Ovary (tissue), 9 donors: ENCODE data around the gene KIF1A. TPM values are rescaled to one million over a fixed set of nuclear protein-coding genes. Genes with fewer than 3 reads are reported as not detected.
"Not testable (repeated sequence)": the region's sequence is repeated elsewhere in the genome, so short reads cannot be mapped to it uniquely, and the experiment has no call there.

Experiments used
- DNase-seq, 5 donors: peaks; one replicate each; pipeline ENCODE4 v3.0.0-alpha.2; 2019 to 2020
- H3K27ac ChIP-seq, 2 donors: fragments of 200-600 bp; one replicate each; pipeline versions ENCODE4 v1.5.1 to v1.8.0; 2019 to 2022
- H3K27me3 ChIP-seq: fragments of 200-600 bp; one replicate; pipeline ENCODE4 v1.8.0; 2022
- H3K36me3 ChIP-seq: fragments of 200-600 bp; sonication (generic); one replicate; pipeline ENCODE4 v1.5.1; 2019
- H3K4me1 ChIP-seq: one replicate; pipeline ENCODE4 v1.8.1; 2013; ENCODE audit warnings: mild to moderate bottlenecking, moderate library complexity; ENCODE audit not compliant: insufficient read depth
- H3K4me3 ChIP-seq: fragments of 200-600 bp; sonication (generic); one replicate; pipeline ENCODE4 v1.5.1; 2017
- H3K9me3 ChIP-seq, 2 donors: fragments of 200-600 bp in 1 of 2; sonication (generic) in 1 of 2; one replicate each; pipeline versions ENCODE4 v1.5.1 to v1.8.1; 2013 to 2019; ENCODE audit warnings: mild to moderate bottlenecking in 1 of 2, moderate library complexity in 1 of 2
- CTCF ChIP-seq, 3 donors: fragments of 450-650 bp in 2 of 3; fragments of 200-600 bp in 1 of 3; IDR thresholded peaks; one replicate each; pipeline versions ENCODE4 v1.5.1 to v1.8.0; 2016 to 2022; ENCODE audit warnings: antibody characterized with exemption in 3 of 3, mild to moderate bottlenecking in 1 of 3
- EP300 ChIP-seq: sonication (generic); formaldehyde crosslinking; IDR thresholded peaks from one replicate; pipeline ENCODE4 v1.6.1; 2017; ENCODE audit warnings: antibody characterized with exemption
- POLR2A ChIP-seq: fragments of 450-650 bp; IDR thresholded peaks from one replicate; pipeline ENCODE4 v1.6.1; 2017; ENCODE audit warnings: antibody characterized with exemption, mild to moderate bottlenecking, moderate library complexity
- WGBS, 3 donors: extraction: QIAGEN DNeasy Blood & Tissue Kit in 1 of 3; methylation state at CpG; one replicate each; pipeline versions ENCODE4 v1.1.5 to v1.1.7; 2013 to 2017; 5-methylcytosine and 5-hydroxymethylcytosine counted together
- intact Hi-C, 4 donors: fragments of 100-400 bp; cut with DNase I; formaldehyde crosslinking; loops; one replicate each; pipeline versions ENCODE4 v1.11.0 to v1.15.1; 2022 to 2023
- polyA plus RNA-seq, 2 donors: library from polyadenylated mRNA; stranded (reverse); fragments of 200-250 nt in 1 of 2; fragments of 350-450 nt in 1 of 2; fragmentation: Illumina TruSeq in 1 of 2; extraction: RNeasy Lipid Tissue Mini Kit (QIAGEN cat#74804) in 1 of 2; gene quantifications; one replicate each; pipeline ENCODE4 v1.2.3, GENCODE V29; 2013 to 2014
- total RNA-seq, 7 donors: library from RNA; depleted of rRNA in 2 of 7; stranded (reverse); fragments of >200 nt in 2 of 7; fragmentation: NEBNext Ultra II Directional in 3 of 7; extraction: Animal tissue kit (Norgen Biotek cat#: 25700) in 3 of 7; gene quantifications; one replicate each; pipeline versions ENCODE4 v1.1.0 to v1.2.4, GENCODE V29; 2016 to 2023
- donor health status: DM: no; HTN: no; CAD: no; lungs with moderate emphysema.
- donor health status: DM: no; HTN: no; CAD: no.
- donor health status: Bipolar disorder and iron deficiency.
- donor health status: DM: yes; HTN: yes; CAD: no.
- donor health status: DM: no; HTN: no; CAD: no.
- donor health status: DM: yes; HTN: yes; CAD: no.

KIF1A gene
- total and polyA plus RNA-seq, 9 donors: 0.48 to 4.4 (median 1.2) TPM

GRCh38 chr2:240686460-240686859 lies 133.6 kb downstream of the KIF1A start:
- Histone ChIP-seq H3K4me1 (no peaks in the 10 kb centered on the region), H3K9me3 (no peaks in the 10 kb centered on the region), H3K27ac (no peak overlapping the region), H3K27me3 (no peaks in the 10 kb centered on the region), H3K4me3 (no peak overlapping the region), H3K36me3 (no peaks in the 10 kb centered on the region)
- WGBS, 3 donors: 65 to 71% (median 70%) methylated on average over 6 of the region's 6 CpGs
- intact Hi-C loops: no loop called here
- DNase-seq: no peak
- TF ChIP-seq POLR2A (no peak), EP300 (no peak), CTCF (IDR thresholded peaks at IDR 0.05) (no peak)

GRCh38 chr2:240685771-240686371 lies 134.1 kb downstream of the KIF1A start:
- no peaks in the 10 kb centered on the region for H3K27me3 ChIP-seq
- intact Hi-C loops: no loop called here
- H3K36me3 ChIP-seq: no peaks in the 10 kb centered on the region
- H3K4me1 ChIP-seq: no peaks in the 10 kb centered on the region
- 66 to 68% (median 67%) methylated on average over 10 of the region's 10 CpGs for WGBS, 3 donors
- TF ChIP-seq EP300 (no peak), POLR2A (no peak), CTCF (IDR thresholded peaks at IDR 0.05) (no peak)
- H3K27ac ChIP-seq: no peak overlapping the region
- no peak for DNase-seq
- H3K9me3 ChIP-seq: no peaks in the 10 kb centered on the region
- H3K4me3 ChIP-seq: no peak overlapping the region

GRCh38 chr2:240683980-240684728 lies 135.9 kb downstream of the KIF1A start:
- DNase-seq, H3K4me3 ChIP-seq, H3K27me3 ChIP-seq, intact Hi-C loops, H3K27ac ChIP-seq, H3K36me3 ChIP-seq, H3K9me3 ChIP-seq, H3K4me1 ChIP-seq: not testable (repeated sequence)
- 58 to 69% (median 62%) methylated on average over 15 of the region's 15 CpGs for WGBS, 3 donors

- WGBS, 3 donors: 62 to 92% (median 74%) methylated on average over 4 of the region's 15 CpGs
- intact Hi-C loops, H3K4me1 ChIP-seq, DNase-seq, H3K9me3 ChIP-seq, H3K4me3 ChIP-seq, H3K36me3 ChIP-seq, H3K27ac ChIP-seq, H3K27me3 ChIP-seq: not testable (repeated sequence)
Observed at GRCh38 chr2:240683329-240683979, 136.6 kb downstream of the KIF1A start.

GRCh38 chr2:240682431-240683224 lies 137.4 kb downstream of the KIF1A start, which contains the start of gene AQP12B:
Gene AQP12B, minus strand, starts transcription at chr2:240682885. Its CDS starts 48 bp downstream, at chr2:240682837.
- H3K4me3 ChIP-seq, H3K9me3 ChIP-seq, H3K36me3 ChIP-seq, H3K27me3 ChIP-seq, H3K27ac ChIP-seq, H3K4me1 ChIP-seq, intact Hi-C loops: not testable (repeated sequence)
- 80 to 88% (median 87%) methylated on average over 27 to 37 of the region's 37 CpGs for WGBS, 3 donors
- DNase-seq: peak in 1 of 5 donors; percentile 36

GRCh38 chr2:240680185-240680584 lies 139.8 kb downstream of the KIF1A start:
- H3K4me3 ChIP-seq, H3K9me3 ChIP-seq, H3K27me3 ChIP-seq, intact Hi-C loops, DNase-seq, H3K4me1 ChIP-seq, H3K27ac ChIP-seq, H3K36me3 ChIP-seq: not testable (repeated sequence)
- WGBS, 3 donors: 0 to 83% (median 41%) methylated on average over 1 to 2 of the region's 11 CpGs

GRCh38 chr2:240678909-240679308 lies 141.1 kb downstream of the KIF1A start:
- H3K4me1 ChIP-seq, H3K27me3 ChIP-seq, H3K4me3 ChIP-seq, H3K9me3 ChIP-seq, H3K36me3 ChIP-seq, DNase-seq, intact Hi-C loops, H3K27ac ChIP-seq: not testable (repeated sequence)
- no CpG with 5 or more reads among the region's 19 CpGs for WGBS, 3 donors

- DNase-seq, H3K9me3 ChIP-seq, H3K27ac ChIP-seq, H3K4me1 ChIP-seq, H3K27me3 ChIP-seq, H3K4me3 ChIP-seq, intact Hi-C loops, H3K36me3 ChIP-seq: not testable (repeated sequence)
- WGBS, 3 donors: 81% methylated on average over 6 of the region's 14 CpGs; no CpG with 5 or more reads in 2 of the 3 donors
Observed at GRCh38 chr2:240678043-240678442, 142.0 kb downstream of the KIF1A start.

- intact Hi-C loops, H3K4me3 ChIP-seq: not testable (repeated sequence)
Observed at GRCh38 chr2:240675345-240675744, 144.7 kb downstream of the KIF1A start.

More at GRCh38 chr2:240675345-240675744, 144.7 kb downstream of the KIF1A start:
- H3K4me1 ChIP-seq, H3K36me3 ChIP-seq, H3K27me3 ChIP-seq, H3K27ac ChIP-seq, H3K9me3 ChIP-seq, DNase-seq: not testable (repeated sequence)
- WGBS, 3 donors: no CpG with 5 or more reads among the region's 24 CpGs
